Measurements from ENCODE around the gene ELAVL4. TPM values are rescaled to one million over a fixed set of nuclear protein-coding genes. Genes with fewer than 3 reads are reported as not detected.

The ELAVL4 gene
- total RNA-seq = 0.43 TPM

GRCh38 chr1:50108497-50109059 is at the start of gene ELAVL4:
Gene ELAVL4, plus strand, starts transcription at chr1:50108920. Its CDS starts 270 bp downstream, at chr1:50109190.
- no peak for DNase-seq (ENCODE audit: low spot score)

- no peak for DNase-seq (ENCODE audit: low spot score)
Observed at GRCh38 chr1:50060279-50060678, 48.4 kb upstream of the ELAVL4 start.

- DNase-seq (ENCODE audit: low spot score) = no peak
Observed at GRCh38 chr1:50066806-50067205, 41.9 kb upstream of the ELAVL4 start.

- DNase-seq (ENCODE audit: low spot score) = no peak
Observed at GRCh38 chr1:50074931-50075330, 33.8 kb upstream of the ELAVL4 start.

GRCh38 chr1:50077273-50077672 is 31.4 kb upstream of the ELAVL4 start:
- DNase-seq (ENCODE audit: low spot score) = no peak

- DNase-seq (ENCODE audit: low spot score) = no peak
Observed at GRCh38 chr1:50080904-50081586, 27.7 kb upstream of the ELAVL4 start.

GRCh38 chr1:50084389-50084788 is 24.3 kb upstream of the ELAVL4 start:
- no peak for DNase-seq (ENCODE audit: low spot score)

GRCh38 chr1:50091068-50091467 is 17.7 kb upstream of the ELAVL4 start:
- no peak for DNase-seq (ENCODE audit: low spot score)

GRCh38 chr1:50095716-50096115 is 13.0 kb upstream of the ELAVL4 start:
- no peak for DNase-seq (ENCODE audit: low spot score)

- no peak for DNase-seq (ENCODE audit: low spot score)
Observed at GRCh38 chr1:50097021-50097679, 11.6 kb upstream of the ELAVL4 start.

GRCh38 chr1:50097791-50098190 is 10.9 kb upstream of the ELAVL4 start:
- no peak for DNase-seq (ENCODE audit: low spot score)

GRCh38 chr1:50098591-50099021 is 10.1 kb upstream of the ELAVL4 start:
- DNase-seq (ENCODE audit: low spot score) = no peak

GRCh38 chr1:50099654-50100053 is 9.1 kb upstream of the ELAVL4 start:
- no peak for DNase-seq (ENCODE audit: low spot score)

- DNase-seq (ENCODE audit: low spot score) = no peak
Observed at GRCh38 chr1:50103615-50104081, 5.1 kb upstream of the ELAVL4 start.

GRCh38 chr1:50105433-50105832 is 3.3 kb upstream of the ELAVL4 start:
- no peak for DNase-seq (ENCODE audit: low spot score)

GRCh38 chr1:50106095-50106761 is 2.5 kb upstream of the ELAVL4 start:
- DNase-seq (ENCODE audit: low spot score) = no peak

GRCh38 chr1:50109116-50109515 is 396 bp downstream of the ELAVL4 start:
- DNase-seq (ENCODE audit: low spot score) = no peak

- no peak for DNase-seq (ENCODE audit: low spot score)
Observed at GRCh38 chr1:50109647-50110075, 941 bp downstream of the ELAVL4 start.

- DNase-seq (ENCODE audit: low spot score) = no peak
Observed at GRCh38 chr1:50110151-50110550, 1.4 kb downstream of the ELAVL4 start.

GRCh38 chr1:50110656-50111055 is 1.9 kb downstream of the ELAVL4 start:
- no peak for DNase-seq (ENCODE audit: low spot score)

GRCh38 chr1:50111503-50111902 is 2.8 kb downstream of the ELAVL4 start:
- no peak for DNase-seq (ENCODE audit: low spot score)

GRCh38 chr1:50112193-50112592 is 3.5 kb downstream of the ELAVL4 start:
- DNase-seq (ENCODE audit: low spot score) = no peak

Data from mucosa of gallbladder (tissue), 1 donor.